OCI-LY7 (cell line): ENCODE measurements around the gene SPEM1. TPM values are rescaled to one million over a fixed set of nuclear protein-coding genes. Genes with fewer than 3 reads are reported as not detected.

ENCODE experiments used
- BruUV-seq: library from RNA; stranded (reverse); fragments of 400-500 nt; replicated peaks from 2 replicates; lab custom pipeline; 2021; lab: Mats Ljungman, UMichigan
- CTCF ChIA-PET: fragments of 300-600 bp; sonication (Branson Sonifier 250); formaldehyde crosslinking; loops from one replicate; lab custom pipeline; 2022; ENCODE audit warnings: antibody characterized with exemption; ENCODE audit not compliant: unreplicated experiment; lab: Charles Lee
- POLR2A ChIA-PET: fragments of 300-600 bp; sonication (Branson Sonifier 250); formaldehyde crosslinking; loops from one replicate; lab custom pipeline; 2022; ENCODE audit warnings: antibody characterized with exemption; lab: Charles Lee
- DNase-seq: peaks from one replicate; pipeline ENCODE4 v3.0.0-alpha.2; 2015; ENCODE audit warnings: low spot score
- H2AFZ ChIP-seq: fragments of 200-600 bp; sonication (generic), shearing (Covaris generic); 2 replicates; pipeline ENCODE4 v1.6.1; 2014; ENCODE audit warnings: mild to moderate bottlenecking, antibody characterized with exemption, low read length, moderate library complexity
- H3K27ac ChIP-seq: fragments of 200-600 bp; sonication (generic); 2 replicates; pipeline ENCODE4 v1.5.1; 2014; ENCODE audit warnings: mixed run types, low read depth, mild to moderate bottlenecking, moderate library complexity, low read length, inconsistent platforms; ENCODE audit not compliant: poor library complexity, severe bottlenecking
- H3K36me3 ChIP-seq: fragments of 200-600 bp; sonication (generic); 2 replicates; pipeline ENCODE4 v1.6.1; 2014; ENCODE audit warnings: mild to moderate bottlenecking, antibody characterized with exemption, low read length, moderate library complexity, mixed read lengths; ENCODE audit not compliant: insufficient read depth
- H3K4me1 ChIP-seq: fragments of 200-600 bp; sonication (generic); 2 replicates; pipeline ENCODE4 v1.5.1; 2014; ENCODE audit warnings: mild to moderate bottlenecking, low read length; ENCODE audit not compliant: insufficient read depth, poor library complexity, severe bottlenecking
- H3K4me2 ChIP-seq: fragments of 200-600 bp; sonication (generic); 2 replicates; pipeline ENCODE4 v1.6.1; 2014; ENCODE audit warnings: mild to moderate bottlenecking, low read length
- H3K4me3 ChIP-seq: fragments of 200-600 bp; sonication (generic); 2 replicates; pipeline ENCODE4 v1.5.1; 2014; ENCODE audit warnings: mild to moderate bottlenecking, low read depth, low read length; ENCODE audit not compliant: poor library complexity, severe bottlenecking
- H3K79me2 ChIP-seq: fragments of 200-600 bp; sonication (generic); 2 replicates; pipeline ENCODE4 v1.6.1; 2016; ENCODE audit warnings: low read depth, mild to moderate bottlenecking, low read length, moderate library complexity, mixed read lengths; ENCODE audit not compliant: insufficient read depth
- H3K9me2 ChIP-seq: fragments of 200-600 bp; sonication (generic); 2 replicates; pipeline ENCODE4 v1.6.1; 2016; ENCODE audit warnings: mild to moderate bottlenecking, low read length, mixed read lengths; ENCODE audit not compliant: insufficient read depth
- H3K9me3 ChIP-seq: fragments of 200-600 bp; sonication (generic); 2 replicates; pipeline ENCODE4 v1.6.1; 2014; ENCODE audit warnings: mild to moderate bottlenecking, mixed run types, low read length, mixed read lengths
- H4K20me1 ChIP-seq: fragments of 200-600 bp; sonication (generic); 2 replicates; pipeline ENCODE4 v1.6.1; 2014; ENCODE audit warnings: mild to moderate bottlenecking, antibody characterized with exemption, low read length, moderate library complexity, mixed read lengths; ENCODE audit not compliant: insufficient read depth
- CTCF ChIP-seq: fragments of 200-600 bp; sonication (generic); conservative IDR thresholded peaks from 2 replicates; pipeline ENCODE4 v1.5.1; 2014; ENCODE audit warnings: mild to moderate bottlenecking, antibody characterized with exemption, low read length, moderate library complexity, mixed read lengths
- EZH2phosphoT487 ChIP-seq: fragments of 200-600 bp; sonication (generic); IDR thresholded peaks from 2 replicates; pipeline ENCODE4 v1.6.1; 2018; ENCODE audit warnings: low read depth, borderline replicate concordance, mild to moderate bottlenecking, mixed run types, antibody characterized with exemption, low read length, moderate library complexity, mixed read lengths
- intact Hi-C: fragments of 100-400 bp; cut with micrococcal nuclease; formaldehyde crosslinking; loops from one replicate; pipeline ENCODE4 v1.10.0; 2022; ENCODE audit not compliant: unreplicated experiment
- total RNA-seq, 2 experiments: library from RNA; depleted of rRNA in 1 of 2; stranded (reverse); fragments of >200 nt in 1 of 2; shearing (Covaris generic) in 1 of 2; gene quantifications; 2 replicates each; pipeline ENCODE4 v1.2.3, GENCODE V29; 2014 to 2022

Gene SPEM1
- total RNA-seq, 2 experiments from 2014 or later, result not detected

DNA sequence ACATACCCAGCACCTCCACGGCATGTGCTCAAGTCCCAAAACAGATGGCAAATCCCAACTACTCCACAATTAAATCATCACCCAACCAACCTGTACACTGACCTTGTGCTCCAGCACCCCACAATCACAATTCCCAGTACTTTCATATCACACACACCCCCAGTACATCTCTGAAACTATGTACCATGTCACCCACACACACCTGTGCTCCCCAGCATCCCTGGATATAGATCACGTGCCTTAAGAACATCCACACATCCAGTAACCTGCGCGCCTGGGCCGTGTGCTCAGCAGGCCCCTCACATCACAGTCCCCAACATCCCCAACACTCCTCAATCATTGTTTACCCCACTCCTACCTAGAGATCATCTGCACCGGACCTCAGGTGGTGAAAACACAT lies 10.4 kb upstream of the SPEM1 start:
- no peak overlapping the region for H3K4me2 ChIP-seq
- no peak for DNase-seq
- POLR2A ChIA-PET, result no interaction called here
- BruUV-seq, result no TSS peak
- no peak overlapping the region for H2AFZ ChIP-seq
- H3K9me3 ChIP-seq, result no peaks in the 10 kb centered on the region
- CTCF ChIA-PET, result no interaction called here
- no peaks in the 10 kb centered on the region for H3K79me2 ChIP-seq
- no peaks in the 10 kb centered on the region for H3K4me1 ChIP-seq
- intact Hi-C loops, result no loop called here
- TF ChIP-seq EZH2phosphoT487, result no peak
- TF ChIP-seq CTCF, result no peak
- H4K20me1 ChIP-seq, result no peaks in the 10 kb centered on the region
- H3K9me2 ChIP-seq, result no peaks in the 10 kb centered on the region
- no peak overlapping the region for H3K4me3 ChIP-seq
- H3K36me3 ChIP-seq, result no peaks in the 10 kb centered on the region
- no peak overlapping the region for H3K27ac ChIP-seq

GRCh38 chr17:7410634-7411426 lies 9.3 kb upstream of the SPEM1 start:
- BruUV-seq, result no TSS peak
- Histone ChIP-seq H3K4me2 (no peak overlapping the region), H2AFZ (no peak overlapping the region), H3K79me2 (no peaks in the 10 kb centered on the region), H3K4me3 (no peak overlapping the region), H3K9me3 (no peaks in the 10 kb centered on the region), H4K20me1 (no peaks in the 10 kb centered on the region), H3K4me1 (no peaks in the 10 kb centered on the region), H3K9me2 (no peaks in the 10 kb centered on the region), H3K27ac (no peak overlapping the region), H3K36me3 (no peaks in the 10 kb centered on the region)
- TF ChIP-seq CTCF (no peak), EZH2phosphoT487 (no peak)
- intact Hi-C loops, result no loop called here
- CTCF ChIA-PET, result no interaction called here
- no peak for DNase-seq
- POLR2A ChIA-PET, result no interaction called here

DNA sequence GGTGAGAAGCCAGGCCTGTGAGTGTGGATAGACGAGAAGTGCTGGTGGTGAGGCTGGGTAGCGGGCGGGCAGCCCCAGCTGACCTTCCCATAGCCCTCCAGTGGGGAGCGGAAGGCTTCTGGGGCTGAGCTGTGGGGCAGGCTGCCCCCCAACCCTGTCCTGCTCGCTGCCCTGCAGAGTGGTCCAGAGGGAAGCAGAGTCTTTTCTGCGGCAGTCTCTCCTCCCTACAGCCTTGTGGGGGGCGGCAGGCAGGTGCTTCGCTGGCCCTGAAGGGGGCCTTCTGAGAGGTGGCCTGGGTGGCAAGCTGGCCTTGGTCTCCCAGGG lies 8.7 kb upstream of the SPEM1 start:
- POLR2A ChIA-PET, result no interaction called here
- BruUV-seq, result no TSS peak
- no peaks in the 10 kb centered on the region for H3K79me2 ChIP-seq
- H3K36me3 ChIP-seq, result no peaks in the 10 kb centered on the region
- no peaks in the 10 kb centered on the region for H3K9me2 ChIP-seq
- no peaks in the 10 kb centered on the region for H3K4me1 ChIP-seq
- H3K4me3 ChIP-seq, result no peak overlapping the region
- no peak for DNase-seq
- intact Hi-C loops, result no loop called here
- H4K20me1 ChIP-seq, result no peaks in the 10 kb centered on the region
- H3K27ac ChIP-seq, result no peak overlapping the region
- H3K9me3 ChIP-seq, result no peaks in the 10 kb centered on the region
- no peak overlapping the region for H3K4me2 ChIP-seq
- TF ChIP-seq CTCF (no peak), EZH2phosphoT487 (no peak)
- CTCF ChIA-PET, result no interaction called here
- H2AFZ ChIP-seq, result no peak overlapping the region
